Small intestine (tissue), 7 donors: ENCODE data around the gene CAMSAP2. TPM values are rescaled to one million over a fixed set of nuclear protein-coding genes. Genes with fewer than 3 reads are reported as not detected.

Experiments used
- DNase-seq, 2 donors: peaks; one replicate each; pipeline versions ENCODE4 v3.0.0 to v3.0.0-alpha.2; 2013
- FAIRE-seq: peaks from 2 replicates; lab custom pipeline; 2012; peaks lifted over from hg19 to GRCh38; lab: Jason Lieb, UNC
- H3K27ac ChIP-seq, 3 donors: one replicate each; pipeline ENCODE4 v1.5.1; 2013; ENCODE audit warnings: low read length in 2 of 3, mild to moderate bottlenecking in 2 of 3, control low read depth in 1 of 3, inconsistent platforms in 1 of 3, low read depth in 1 of 3, moderate library complexity in 1 of 3
- H3K27me3 ChIP-seq, 3 donors: one replicate each; pipeline ENCODE4 v1.6.1; 2013; ENCODE audit warnings: low read length in 3 of 3, inconsistent platforms in 1 of 3; ENCODE audit not compliant: control insufficient read depth in 3 of 3, insufficient read depth in 3 of 3
- H3K36me3 ChIP-seq, 3 donors: one replicate each; pipeline ENCODE4 v1.6.1; 2013; ENCODE audit warnings: low read length in 3 of 3, inconsistent platforms in 1 of 3, low read depth in 1 of 3, mild to moderate bottlenecking in 1 of 3, moderate library complexity in 1 of 3; ENCODE audit not compliant: control insufficient read depth in 3 of 3, insufficient read depth in 2 of 3
- H3K4me1 ChIP-seq, 3 donors: one replicate each; pipeline ENCODE4 v1.6.1; 2013; ENCODE audit warnings: low read length in 2 of 3, inconsistent platforms in 1 of 3, low read depth in 1 of 3, mild to moderate bottlenecking in 1 of 3, moderate library complexity in 1 of 3; ENCODE audit not compliant: control insufficient read depth in 3 of 3, insufficient read depth in 2 of 3
- H3K4me3 ChIP-seq, 3 donors: one replicate each; pipeline ENCODE4 v1.5.1; 2013; ENCODE audit warnings: low read length in 3 of 3, control low read depth in 1 of 3, inconsistent platforms in 1 of 3, low read depth in 1 of 3, mild to moderate bottlenecking in 1 of 3, moderate library complexity in 1 of 3
- H3K9me3 ChIP-seq, 2 donors: one replicate each; pipeline ENCODE4 v1.6.1; 2013; ENCODE audit warnings: low read depth in 1 of 2, low read length in 1 of 2; ENCODE audit not compliant: control insufficient read depth in 2 of 2, insufficient read depth in 1 of 2
- WGBS, 3 donors: extraction: QIAGEN DNeasy Blood & Tissue Kit; methylation state at CpG; one replicate each; pipeline ENCODE4 v1.1.7; 2013; 5-methylcytosine and 5-hydroxymethylcytosine counted together
- polyA plus RNA-seq, 4 donors: library from polyadenylated mRNA; stranded (reverse) in 3 of 4; unstranded in 1 of 4; fragments of 200-250 nt in 3 of 4; fragments of 120-200 nt in 1 of 4; gene quantifications; one replicate each; pipeline versions ENCODE4 v1.2.1 to v1.2.3, GENCODE V29; 2013
- donor health status: healthy with polysubstance abuse.
- donor health status: control.
- donor health status: control.
- donor health status: Bipolar disorder and iron deficiency.
- donor health status: healthy.

The CAMSAP2 gene
- polyA plus RNA-seq, 4 donors, result 2.0 to 10.8 (median 3.8) TPM

DNA sequence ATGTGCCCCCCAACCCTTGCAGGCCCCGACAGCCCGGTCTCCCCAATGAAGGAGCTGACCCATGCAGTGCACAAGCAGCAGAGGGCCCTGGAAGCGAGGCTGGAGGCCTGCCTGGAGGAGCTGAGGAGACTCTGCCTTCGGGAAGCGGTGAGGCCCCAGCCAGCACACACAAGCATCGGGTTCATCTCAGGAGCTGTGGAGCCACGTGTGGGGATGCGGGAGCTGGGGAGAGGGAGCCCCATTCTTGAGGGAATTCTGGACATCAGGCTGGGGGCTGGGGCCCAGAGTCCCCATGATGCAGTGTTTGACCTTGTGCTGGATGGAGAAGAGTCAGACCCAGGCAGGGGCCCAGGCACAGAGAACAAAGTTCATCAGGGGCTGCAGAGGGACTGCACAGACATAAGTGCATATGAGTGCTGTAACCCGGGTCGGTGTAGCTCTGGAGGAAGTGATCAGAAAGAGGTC, 160.8 kb downstream of the CAMSAP2 start:
- DNase-seq, result no peak
- no peaks in the 10 kb centered on the region for H3K27me3 ChIP-seq
- no peak overlapping the region for H3K4me3 ChIP-seq
- H3K4me1 ChIP-seq, result peaks cover 0 to 51% (median 11%) of the 10 kb centered on the region in 3 donors
- H3K9me3 ChIP-seq, result no peaks in the 10 kb centered on the region
- no peak for FAIRE-seq
- 78 to 86% (median 83%) methylated on average over 10 of the region's 10 CpGs for WGBS, 3 donors
- peaks cover 3 to 74% (median 33%) of the 10 kb centered on the region in 3 donors for H3K36me3 ChIP-seq
- peak overlapping the region in 1 of 3 donors; percentile 0 for H3K27ac ChIP-seq

DNA sequence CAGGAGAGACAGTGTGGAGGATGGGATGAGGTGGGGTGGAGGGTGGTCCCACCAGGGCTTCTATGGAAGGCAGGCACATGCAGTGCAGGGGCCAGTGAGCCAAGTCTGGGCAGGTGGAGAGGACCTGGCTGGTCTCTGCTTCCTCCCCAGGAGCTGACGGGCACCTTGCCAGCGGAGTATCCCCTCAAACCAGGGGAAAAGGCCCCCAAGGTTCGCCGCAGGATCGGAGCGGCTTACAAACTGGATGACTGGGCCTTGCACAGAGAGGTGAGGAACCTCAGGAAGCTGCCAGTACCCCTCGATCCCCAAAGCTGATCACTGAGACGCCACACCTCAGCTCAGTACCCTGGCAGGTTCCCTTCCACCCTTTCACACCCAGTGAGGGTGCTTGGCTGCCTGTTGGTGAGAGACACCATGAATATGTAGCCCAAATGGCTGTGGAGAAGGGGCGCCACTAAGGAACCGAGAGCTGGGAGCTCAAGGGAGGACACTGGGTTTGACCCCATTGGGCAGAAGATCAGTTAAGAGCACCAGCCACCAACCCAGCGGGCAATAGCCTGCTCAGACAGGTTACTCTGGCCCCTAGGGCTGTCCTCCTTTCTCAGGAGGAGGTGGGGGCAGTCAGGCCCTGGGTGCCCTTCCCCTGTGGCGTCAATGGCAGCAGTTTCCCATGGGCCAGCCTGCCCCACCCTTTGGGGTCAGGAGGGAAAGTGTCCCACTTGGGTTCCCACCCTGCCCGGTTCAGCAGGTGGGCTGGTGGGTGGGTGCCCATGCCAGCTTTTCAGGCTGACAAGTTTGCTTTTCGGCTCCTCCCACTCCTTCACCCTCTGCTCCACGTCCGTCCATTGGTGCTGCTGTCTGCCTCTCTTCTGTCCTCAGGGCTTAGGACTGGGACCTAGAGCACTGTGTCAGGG, 161.5 kb downstream of the CAMSAP2 start:
- Histone ChIP-seq H3K36me3 (peaks cover 3 to 81% (median 33%) of the 10 kb centered on the region in 3 donors), H3K4me1 (peaks cover 4 to 50% (median 14%) of the 10 kb centered on the region in 3 donors), H3K9me3 (no peaks in the 10 kb centered on the region), H3K27ac (peak overlapping the region in 2 of 3 donors; percentile 8 to 52), H3K4me3 (no peak overlapping the region), H3K27me3 (no peaks in the 10 kb centered on the region)
- DNase-seq (no peak), FAIRE-seq (no peak)
- WGBS, 3 donors, result 80 to 91% (median 83%) methylated on average over 16 of the region's 16 CpGs

DNA sequence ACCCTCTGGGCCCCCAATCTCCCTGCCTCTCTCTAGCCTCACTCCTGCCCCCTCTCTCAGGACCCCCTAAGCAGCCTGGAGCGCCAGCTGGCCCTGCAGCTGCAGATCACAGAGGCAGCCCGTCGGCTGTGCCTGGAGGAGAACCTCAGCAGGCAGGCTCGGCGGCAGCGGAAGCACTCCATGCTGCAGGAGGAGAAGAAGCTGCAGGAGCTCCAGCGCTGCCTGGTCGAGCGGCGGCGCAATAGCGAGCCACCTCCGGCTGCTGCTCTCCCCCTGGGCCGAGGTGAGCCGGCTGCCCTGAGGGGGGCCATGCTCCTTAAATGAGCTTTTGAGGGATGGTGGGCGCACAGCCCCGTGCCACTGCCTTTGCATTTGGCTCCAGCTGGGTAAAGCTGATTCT, 162.2 kb downstream of the CAMSAP2 start:
- Histone ChIP-seq H3K9me3 (no peaks in the 10 kb centered on the region), H3K4me3 (no peak overlapping the region), H3K4me1 (peaks cover 4 to 50% (median 15%) of the 10 kb centered on the region in 3 donors), H3K27ac (peak overlapping the region in 1 of 3 donors; percentile 52), H3K27me3 (no peaks in the 10 kb centered on the region), H3K36me3 (peaks cover 3 to 83% (median 33%) of the 10 kb centered on the region in 3 donors)
- FAIRE-seq (no peak), DNase-seq (no peak)
- WGBS, 3 donors, result 89 to 94% (median 90%) methylated on average over 16 to 17 of the region's 17 CpGs

DNA sequence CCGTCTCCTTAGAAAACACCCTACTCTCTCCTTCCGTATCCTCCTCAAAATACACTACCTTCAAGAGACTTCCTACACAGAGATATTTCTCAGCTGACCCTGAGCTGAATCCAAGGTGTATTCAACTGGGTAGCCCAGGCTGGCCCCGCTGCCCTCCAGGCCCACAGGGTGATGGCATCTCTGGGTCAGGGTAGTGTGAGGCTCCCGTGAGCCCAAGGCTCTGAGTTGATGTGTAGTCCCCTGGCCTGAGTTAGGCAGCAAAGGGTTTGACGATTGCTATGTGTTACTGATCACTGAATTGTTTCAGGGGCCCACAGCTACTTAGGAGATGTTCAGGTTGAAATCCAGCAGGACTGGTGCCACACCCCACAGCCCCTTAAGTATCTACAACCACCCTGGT, 162.7 kb downstream of the CAMSAP2 start:
- peaks cover 4 to 50% (median 15%) of the 10 kb centered on the region in 3 donors for H3K4me1 ChIP-seq
- FAIRE-seq, result no peak
- no peak for DNase-seq
- 84 to 92% (median 89%) methylated on average over 5 of the region's 5 CpGs for WGBS, 3 donors
- H3K9me3 ChIP-seq, result no peaks in the 10 kb centered on the region
- H3K4me3 ChIP-seq, result no peak overlapping the region
- no peaks in the 10 kb centered on the region for H3K27me3 ChIP-seq
- peaks cover 3 to 87% (median 33%) of the 10 kb centered on the region in 3 donors for H3K36me3 ChIP-seq
- peak overlapping the region in 2 of 3 donors; percentile 5 to 69 for H3K27ac ChIP-seq

DNA sequence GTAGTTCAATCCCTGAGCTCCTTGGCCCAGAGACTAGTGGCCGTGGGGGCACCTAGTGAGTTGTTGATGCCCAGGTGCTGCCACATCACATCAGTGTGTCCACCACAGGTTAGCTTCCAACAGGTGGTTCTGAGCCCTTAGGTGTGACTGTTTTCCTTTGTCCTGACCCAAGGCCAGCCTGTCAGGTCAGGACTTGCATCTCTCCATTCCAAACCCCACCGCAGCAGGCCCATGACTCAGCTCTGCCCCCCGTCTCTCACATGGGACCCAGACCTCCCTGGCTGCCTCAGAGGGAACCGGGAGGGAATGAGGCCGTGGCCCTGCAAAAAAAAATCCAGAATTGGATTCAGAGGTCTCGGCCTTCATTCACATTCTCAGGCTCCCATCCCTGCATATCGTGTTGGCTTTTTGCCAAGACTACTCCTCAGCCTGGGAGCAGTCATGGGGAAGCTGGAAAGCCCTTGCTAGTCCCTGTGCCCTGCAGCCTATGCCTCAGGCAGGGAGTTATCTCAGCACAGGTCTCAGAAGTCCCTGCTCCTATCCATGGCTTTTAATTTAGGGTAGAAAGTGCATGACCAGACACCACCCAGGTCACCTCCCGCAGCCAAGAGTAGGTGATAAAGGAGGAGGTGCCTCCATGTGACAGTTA, 163.2 kb downstream of the CAMSAP2 start:
- Histone ChIP-seq H3K27me3 (no peaks in the 10 kb centered on the region), H3K9me3 (no peaks in the 10 kb centered on the region), H3K4me1 (peaks cover 4 to 55% (median 17%) of the 10 kb centered on the region in 3 donors), H3K27ac (peak overlapping the region in 2 of 3 donors; percentile 5 to 69), H3K4me3 (no peak overlapping the region), H3K36me3 (peaks cover 3 to 92% (median 33%) of the 10 kb centered on the region in 3 donors)
- FAIRE-seq, result no peak
- DNase-seq, result peak in 1 of 2 donors; percentile 68
- WGBS, 3 donors, result 41 to 69% (median 60%) methylated on average over 8 of the region's 8 CpGs

DNA sequence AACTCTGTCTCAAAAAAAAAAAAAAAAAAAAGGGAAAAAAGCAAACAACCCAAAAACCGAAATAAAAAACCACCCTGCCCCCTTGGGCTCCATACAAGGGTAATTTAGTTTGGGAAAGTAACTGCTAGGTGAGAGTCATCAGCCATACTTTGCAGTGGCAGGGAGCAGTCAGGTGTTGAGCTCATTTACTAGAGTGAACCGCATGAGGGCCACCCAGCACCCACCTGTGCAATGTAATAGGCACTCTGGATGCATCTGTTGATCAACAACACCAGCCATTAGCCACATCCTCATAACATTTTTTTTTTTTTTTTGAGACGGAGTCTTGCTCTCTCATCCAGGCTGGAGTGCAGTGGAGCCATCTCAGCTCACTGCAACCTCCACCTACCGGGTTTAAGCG, 165.1 kb downstream of the CAMSAP2 start:
- Histone ChIP-seq H3K27ac (no peak overlapping the region), H3K9me3 (no peaks in the 10 kb centered on the region), H3K36me3 (peaks cover 3 to 92% (median 31%) of the 10 kb centered on the region in 3 donors), H3K4me3 (no peak overlapping the region), H3K4me1 (peaks cover 4 to 56% (median 19%) of the 10 kb centered on the region in 3 donors), H3K27me3 (no peaks in the 10 kb centered on the region)
- 77 to 92% (median 85%) methylated on average over 5 of the region's 5 CpGs for WGBS, 3 donors
- DNase-seq (peak in 1 of 2 donors; percentile 39), FAIRE-seq (no peak)

DNA sequence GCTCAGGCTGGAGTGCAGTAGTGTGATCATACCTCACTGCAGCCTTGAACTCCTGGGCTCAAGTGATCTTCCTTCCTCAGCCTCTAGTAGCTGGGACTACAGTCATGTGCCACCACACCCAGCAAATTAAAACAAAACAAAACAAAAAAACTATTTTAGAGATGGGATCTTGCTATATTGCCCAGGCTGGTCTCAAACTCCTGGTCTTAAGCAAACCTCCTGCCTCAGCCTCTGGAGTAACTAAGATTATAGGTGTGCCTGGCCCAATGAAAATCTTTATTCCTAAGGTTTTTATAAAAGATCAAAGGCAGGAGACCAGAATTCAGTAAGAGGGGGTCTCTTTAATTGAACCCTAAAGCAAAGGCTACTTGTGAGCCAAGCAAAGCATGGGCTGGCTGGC, 166.1 kb downstream of the CAMSAP2 start:
- peak overlapping the region in 1 of 3 donors; percentile 37 for H3K27ac ChIP-seq
- peaks cover 8 to 56% (median 18%) of the 10 kb centered on the region in 3 donors for H3K4me1 ChIP-seq
- no peak for FAIRE-seq
- no peaks in the 10 kb centered on the region for H3K9me3 ChIP-seq
- no peak for DNase-seq
- H3K4me3 ChIP-seq, result no peak overlapping the region
- peaks cover 3 to 89% (median 26%) of the 10 kb centered on the region in 3 donors for H3K36me3 ChIP-seq
- no peaks in the 10 kb centered on the region for H3K27me3 ChIP-seq

DNA sequence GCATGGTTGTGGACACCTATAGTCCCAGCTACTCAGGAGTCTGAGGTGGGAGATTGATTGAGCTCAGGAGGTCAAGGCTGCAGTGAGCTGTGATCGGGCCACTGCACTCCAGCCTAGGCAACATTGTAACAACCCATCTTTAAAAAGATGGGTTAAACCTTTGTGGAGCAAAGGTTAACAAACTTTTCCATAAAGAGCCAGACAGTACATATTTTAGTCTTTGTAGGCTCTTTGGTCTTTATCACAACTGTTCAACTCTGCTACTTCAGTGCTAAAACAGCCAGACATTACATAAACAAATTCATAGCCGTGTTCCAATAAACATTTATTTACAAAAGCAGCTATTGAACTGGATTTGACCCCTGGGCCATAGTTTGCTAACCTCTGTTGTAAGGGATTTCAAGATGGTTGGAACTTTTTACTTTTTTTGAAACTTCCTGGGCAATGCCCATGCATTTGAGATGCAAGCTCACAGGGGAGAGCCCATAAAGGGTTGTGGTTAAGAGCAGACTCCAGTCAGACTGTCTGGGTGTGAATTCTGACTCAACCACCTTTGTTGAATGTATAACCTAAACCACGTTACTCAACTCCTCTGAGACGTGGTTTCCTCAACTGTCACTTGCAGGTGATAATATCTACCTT, 166.8 kb downstream of the CAMSAP2 start:
- Histone ChIP-seq H3K4me1 (peaks cover 8 to 51% (median 13%) of the 10 kb centered on the region in 3 donors), H3K27me3 (no peaks in the 10 kb centered on the region), H3K36me3 (peaks cover 0 to 85% (median 21%) of the 10 kb centered on the region in 3 donors), H3K9me3 (no peaks in the 10 kb centered on the region), H3K4me3 (no peak overlapping the region), H3K27ac (peak overlapping the region in 2 of 3 donors; percentile 37 to 50)
- DNase-seq (peak in 1 of 2 donors; percentile 71), FAIRE-seq (no peak)
- WGBS, 3 donors, result 15 to 43% (median 23%) methylated on average over 4 of the region's 4 CpGs
